ENCODE data around the gene ZNF581. TPM values are rescaled to one million over a fixed set of nuclear protein-coding genes. Genes with fewer than 3 reads are reported as not detected.

The ZNF581 gene
- total RNA-seq, 1 experiment from 2014 or later: 64.7 TPM

- Histone ChIP-seq H3K36me3 (replicated peaks; ENCODE audit: control insufficient read depth, insufficient read depth, low read length) (peaks cover 3% of the 10 kb centered on the region), H3K4me3 (ENCODE audit: insufficient read depth, low read depth, low read length) (no peak overlapping the region), H3K27me3 (ENCODE audit: control insufficient read depth, insufficient read depth, low read length) (no peaks in the 10 kb centered on the region)
- peak; percentile 48 for DNase-seq
Observed at GRCh38 chr19:55616395-55616875, 27.0 kb upstream of the ZNF581 start.

GRCh38 chr19:55617426-55617825, 26.0 kb upstream of the ZNF581 start:
- no peaks in the 10 kb centered on the region for H3K27me3 ChIP-seq (ENCODE audit: control insufficient read depth, insufficient read depth, low read length)
- DNase-seq: no peak
- no peak overlapping the region for H3K4me3 ChIP-seq (ENCODE audit: insufficient read depth, low read depth, low read length)
- H3K36me3 ChIP-seq (replicated peaks; ENCODE audit: control insufficient read depth, insufficient read depth, low read length): peaks cover 3% of the 10 kb centered on the region

- DNase-seq: no peak
Observed at GRCh38 chr19:55618426-55618825, 25.0 kb upstream of the ZNF581 start.

GRCh38 chr19:55619286-55619685, 24.2 kb upstream of the ZNF581 start:
- H3K36me3 ChIP-seq (replicated peaks; ENCODE audit: control insufficient read depth, insufficient read depth, low read length): peaks cover 3% of the 10 kb centered on the region
- no peak overlapping the region for H3K4me3 ChIP-seq (ENCODE audit: insufficient read depth, low read depth, low read length)
- no peaks in the 10 kb centered on the region for H3K27me3 ChIP-seq (ENCODE audit: control insufficient read depth, insufficient read depth, low read length)
- no peak for DNase-seq

More at GRCh38 chr19:55618426-55618825, 25.0 kb upstream of the ZNF581 start:
- H3K4me3 ChIP-seq (ENCODE audit: insufficient read depth, low read depth, low read length): no peak overlapping the region
- peaks cover 3% of the 10 kb centered on the region for H3K36me3 ChIP-seq (replicated peaks; ENCODE audit: control insufficient read depth, insufficient read depth, low read length)
- H3K27me3 ChIP-seq (ENCODE audit: control insufficient read depth, insufficient read depth, low read length): no peaks in the 10 kb centered on the region

GRCh38 chr19:55620410-55621204, 22.8 kb upstream of the ZNF581 start:
- H3K4me3 ChIP-seq (ENCODE audit: insufficient read depth, low read depth, low read length): no peak overlapping the region
- H3K27me3 ChIP-seq (ENCODE audit: control insufficient read depth, insufficient read depth, low read length): no peaks in the 10 kb centered on the region
- peak; percentile 23 for DNase-seq
- peaks cover 3% of the 10 kb centered on the region for H3K36me3 ChIP-seq (replicated peaks; ENCODE audit: control insufficient read depth, insufficient read depth, low read length)

- DNase-seq: no peak
- Histone ChIP-seq H3K36me3 (replicated peaks; ENCODE audit: control insufficient read depth, insufficient read depth, low read length) (peaks cover 3% of the 10 kb centered on the region), H3K27me3 (ENCODE audit: control insufficient read depth, insufficient read depth, low read length) (no peaks in the 10 kb centered on the region), H3K4me3 (ENCODE audit: insufficient read depth, low read depth, low read length) (no peak overlapping the region)
Observed at GRCh38 chr19:55621205-55621672, 22.2 kb upstream of the ZNF581 start.

GRCh38 chr19:55621673-55622231, 21.7 kb upstream of the ZNF581 start:
- peak; percentile 55 for DNase-seq
- no peak overlapping the region for H3K4me3 ChIP-seq (ENCODE audit: insufficient read depth, low read depth, low read length)
- H3K36me3 ChIP-seq (replicated peaks; ENCODE audit: control insufficient read depth, insufficient read depth, low read length): peaks cover 3% of the 10 kb centered on the region
- no peaks in the 10 kb centered on the region for H3K27me3 ChIP-seq (ENCODE audit: control insufficient read depth, insufficient read depth, low read length)

- Histone ChIP-seq H3K36me3 (replicated peaks; ENCODE audit: control insufficient read depth, insufficient read depth, low read length) (peaks cover 3% of the 10 kb centered on the region), H3K27me3 (ENCODE audit: control insufficient read depth, insufficient read depth, low read length) (no peaks in the 10 kb centered on the region), H3K4me3 (ENCODE audit: insufficient read depth, low read depth, low read length) (no peak overlapping the region)
- DNase-seq: peak; percentile 54
Observed at GRCh38 chr19:55622242-55622969, 21.0 kb upstream of the ZNF581 start.

- H3K27me3 ChIP-seq (ENCODE audit: control insufficient read depth, insufficient read depth, low read length): no peaks in the 10 kb centered on the region
- H3K4me3 ChIP-seq (ENCODE audit: insufficient read depth, low read depth, low read length): no peak overlapping the region
- no peak for DNase-seq
- H3K36me3 ChIP-seq (replicated peaks; ENCODE audit: control insufficient read depth, insufficient read depth, low read length): peaks cover 3% of the 10 kb centered on the region
Observed at GRCh38 chr19:55623130-55623529, 20.3 kb upstream of the ZNF581 start.

GRCh38 chr19:55623561-55623960, 19.9 kb upstream of the ZNF581 start:
- Histone ChIP-seq H3K36me3 (replicated peaks; ENCODE audit: control insufficient read depth, insufficient read depth, low read length) (peaks cover 3% of the 10 kb centered on the region), H3K4me3 (ENCODE audit: insufficient read depth, low read depth, low read length) (0 out of 2 replicates have a peak overlapping the region, but pooled peaks have one; percentile 0), H3K27me3 (ENCODE audit: control insufficient read depth, insufficient read depth, low read length) (no peaks in the 10 kb centered on the region)
- no peak for DNase-seq

GRCh38 chr19:55624109-55625003, 19.1 kb upstream of the ZNF581 start, which contains the start of gene ZNF784:
Gene ZNF784 (minus strand): TSS chr19:55624566. CDS start chr19:55624561, 5 bp downstream.
- Histone ChIP-seq H3K4me3 (ENCODE audit: insufficient read depth, low read depth, low read length) (peak within 1 kb of the TSS; percentile 56), H3K27me3 (ENCODE audit: control insufficient read depth, insufficient read depth, low read length) (no peaks in the 10 kb centered on the region), H3K36me3 (replicated peaks; ENCODE audit: control insufficient read depth, insufficient read depth, low read length) (peaks cover 3% of the 10 kb centered on the region)
- DNase-seq: peak; percentile 99

GRCh38 chr19:55625004-55625326, 18.5 kb upstream of the ZNF581 start:
- peak overlapping the region; percentile 40 for H3K4me3 ChIP-seq (ENCODE audit: insufficient read depth, low read depth, low read length)
- DNase-seq: peak; percentile 11
- H3K36me3 ChIP-seq (replicated peaks; ENCODE audit: control insufficient read depth, insufficient read depth, low read length): peaks cover 3% of the 10 kb centered on the region
- no peaks in the 10 kb centered on the region for H3K27me3 ChIP-seq (ENCODE audit: control insufficient read depth, insufficient read depth, low read length)

- no peak for DNase-seq
- Histone ChIP-seq H3K36me3 (replicated peaks; ENCODE audit: control insufficient read depth, insufficient read depth, low read length) (no peaks in the 10 kb centered on the region; the same call in 1 of the 2 replicates), H3K27me3 (ENCODE audit: control insufficient read depth, insufficient read depth, low read length) (no peaks in the 10 kb centered on the region), H3K4me3 (ENCODE audit: insufficient read depth, low read depth, low read length) (no peak overlapping the region)
Observed at GRCh38 chr19:55626350-55626749, 17.1 kb upstream of the ZNF581 start.

GRCh38 chr19:55632463-55632834, 11.0 kb upstream of the ZNF581 start:
- H3K36me3 ChIP-seq (replicated peaks; ENCODE audit: control insufficient read depth, insufficient read depth, low read length): no peaks in the 10 kb centered on the region; the same call in none of the 2 replicates
- peak; percentile 79 for DNase-seq
- H3K27me3 ChIP-seq (ENCODE audit: control insufficient read depth, insufficient read depth, low read length): no peaks in the 10 kb centered on the region
- no peak overlapping the region for H3K4me3 ChIP-seq (ENCODE audit: insufficient read depth, low read depth, low read length)
